ENCODE results near the gene PIK3AP1. TPM values are rescaled to one million over a fixed set of nuclear protein-coding genes. Genes with fewer than 3 reads are reported as not detected.
"Not testable (repeated sequence)": the region's sequence is repeated elsewhere in the genome, so short reads cannot be mapped to it uniquely, and the experiment has no call there.

The PIK3AP1 gene
- total RNA-seq, 4 donors from 2014 or later: 3.1 to 15.5 (median 5.5) TPM

GRCh38 chr10:96704563-96704962, 15.8 kb downstream of the PIK3AP1 start:
- H3K36me3 ChIP-seq: no peaks in the 10 kb centered on the region
- no peak overlapping the region for H3K4me3 ChIP-seq
- TF ChIP-seq POLR2A (IDR thresholded peaks at IDR 0.05) (no peak), POLR2AphosphoS5 (IDR thresholded peaks at IDR 0.05) (no peak), EP300 (IDR thresholded peaks at IDR 0.05) (no peak)
- TF ChIP-seq, protein P1, sequence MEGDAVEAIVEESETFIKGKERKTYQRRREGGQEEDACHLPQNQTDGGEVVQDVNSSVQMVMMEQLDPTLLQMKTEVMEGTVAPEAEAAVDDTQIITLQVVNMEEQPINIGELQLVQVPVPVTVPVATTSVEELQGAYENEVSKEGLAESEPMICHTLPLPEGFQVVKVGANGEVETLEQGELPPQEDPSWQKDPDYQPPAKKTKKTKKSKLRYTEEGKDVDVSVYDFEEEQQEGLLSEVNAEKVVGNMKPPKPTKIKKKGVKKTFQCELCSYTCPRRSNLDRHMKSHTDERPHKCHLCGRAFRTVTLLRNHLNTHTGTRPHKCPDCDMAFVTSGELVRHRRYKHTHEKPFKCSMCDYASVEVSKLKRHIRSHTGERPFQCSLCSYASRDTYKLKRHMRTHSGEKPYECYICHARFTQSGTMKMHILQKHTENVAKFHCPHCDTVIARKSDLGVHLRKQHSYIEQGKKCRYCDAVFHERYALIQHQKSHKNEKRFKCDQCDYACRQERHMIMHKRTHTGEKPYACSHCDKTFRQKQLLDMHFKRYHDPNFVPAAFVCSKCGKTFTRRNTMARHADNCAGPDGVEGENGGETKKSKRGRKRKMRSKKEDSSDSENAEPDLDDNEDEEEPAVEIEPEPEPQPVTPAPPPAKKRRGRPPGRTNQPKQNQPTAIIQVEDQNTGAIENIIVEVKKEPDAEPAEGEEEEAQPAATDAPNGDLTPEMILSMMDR (IDR thresholded peaks at IDR 0.05): no peak
- ATAC-seq: no peak
- 94% methylated on average over 4 of the region's 4 CpGs; no CpG with 5 or more reads in 1 of the 2 donors for WGBS, 2 donors (ENCODE audit: low coverage in 1 of 2)
- H3K9me3 ChIP-seq: no peaks in the 10 kb centered on the region
- no peaks in the 10 kb centered on the region for H3K4me1 ChIP-seq
- no peaks in the 10 kb centered on the region for H3K27me3 ChIP-seq
- H3K27ac ChIP-seq: no peak overlapping the region

GRCh38 chr10:96703358-96703757, 17.0 kb downstream of the PIK3AP1 start:
- no peak overlapping the region for H3K27ac ChIP-seq
- no peaks in the 10 kb centered on the region for H3K27me3 ChIP-seq
- H3K9me3 ChIP-seq: no peaks in the 10 kb centered on the region
- H3K36me3 ChIP-seq: no peaks in the 10 kb centered on the region
- 51 to 62% methylated on average over 4 of the region's 4 CpGs for whole genome bisulfite sequencing, 2 donors (ENCODE audit: low coverage in 1 of 2)
- no peak for ATAC-seq
- H3K4me1 ChIP-seq: no peaks in the 10 kb centered on the region
- TF ChIP-seq POLR2AphosphoS5 (IDR thresholded peaks at IDR 0.05): no peak
- TF ChIP-seq, protein P1 (IDR thresholded peaks at IDR 0.05): no peak
- no peak for TF ChIP-seq EP300 (IDR thresholded peaks at IDR 0.05)
- no peak for TF ChIP-seq POLR2A (IDR thresholded peaks at IDR 0.05)
- H3K4me3 ChIP-seq: no peak overlapping the region

DNA sequence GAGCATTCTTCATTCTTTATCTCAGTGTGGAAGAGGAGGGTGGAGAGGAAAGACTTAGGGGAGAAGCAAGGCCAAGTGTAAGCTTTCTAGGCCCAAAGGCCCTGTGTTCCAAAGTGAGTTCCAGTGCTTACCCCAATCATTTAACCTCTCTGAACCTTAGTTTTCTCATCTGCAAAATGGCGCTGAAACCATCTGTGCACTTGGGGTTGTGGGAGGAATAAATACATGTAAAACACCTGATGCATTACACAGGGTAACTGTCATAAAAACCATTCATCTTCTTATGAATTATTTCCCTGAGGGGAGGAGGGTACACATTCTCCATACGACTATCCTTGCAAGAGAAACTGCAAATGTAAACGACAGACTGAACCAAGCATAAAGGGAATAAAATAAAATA, 19.0 kb downstream of the PIK3AP1 start:
- no peak for ATAC-seq
- TF ChIP-seq POLR2AphosphoS5 (IDR thresholded peaks at IDR 0.05) (no peak), EP300 (IDR thresholded peaks at IDR 0.05) (no peak), POLR2A (IDR thresholded peaks at IDR 0.05) (no peak)
- TF ChIP-seq, protein P1 (IDR thresholded peaks at IDR 0.05): no peak
- no peaks in the 10 kb centered on the region for H3K27me3 ChIP-seq
- no peaks in the 10 kb centered on the region for H3K9me3 ChIP-seq
- H3K36me3 ChIP-seq: no peaks in the 10 kb centered on the region
- H3K27ac ChIP-seq: no peak overlapping the region
- no peaks in the 10 kb centered on the region for H3K4me1 ChIP-seq
- WGBS, 2 donors (ENCODE audit: low coverage in 1 of 2): 42% methylated on average over 3 of the region's 3 CpGs; no CpG with 5 or more reads in 1 of the 2 donors
- H3K4me3 ChIP-seq: no peak overlapping the region

- no peak overlapping the region for H3K4me3 ChIP-seq
- 86 to 95% methylated on average over 6 to 7 of the region's 13 CpGs for WGBS, 2 donors (ENCODE audit: low coverage in 1 of 2)
- no peak overlapping the region for H3K27ac ChIP-seq
- H3K27me3 ChIP-seq: no peaks in the 10 kb centered on the region
- ATAC-seq: no peak
- H3K9me3 ChIP-seq: no peaks in the 10 kb centered on the region
- H3K36me3 ChIP-seq: no peaks in the 10 kb centered on the region
- H3K4me1 ChIP-seq: no peaks in the 10 kb centered on the region
- TF ChIP-seq, protein P1 (IDR thresholded peaks at IDR 0.05): no peak
- no peak for TF ChIP-seq POLR2A (IDR thresholded peaks at IDR 0.05)
- no peak for TF ChIP-seq POLR2AphosphoS5 (IDR thresholded peaks at IDR 0.05)
- no peak for TF ChIP-seq EP300 (IDR thresholded peaks at IDR 0.05)
These were observed 19.8 kb downstream of the PIK3AP1 start for GRCh38 chr10:96700374-96701099.

GRCh38 chr10:96699613-96700012, 20.7 kb downstream of the PIK3AP1 start:
- H3K4me3 ChIP-seq: no peak overlapping the region
- H3K4me1 ChIP-seq: no peaks in the 10 kb centered on the region
- H3K27me3 ChIP-seq: no peaks in the 10 kb centered on the region
- H3K9me3 ChIP-seq: no peaks in the 10 kb centered on the region
- no peaks in the 10 kb centered on the region for H3K36me3 ChIP-seq
- no peak overlapping the region for H3K27ac ChIP-seq
- 75 to 80% methylated on average over 2 to 3 of the region's 3 CpGs for WGBS, 2 donors (ENCODE audit: low coverage in 1 of 2)
- TF ChIP-seq, protein P1 (IDR thresholded peaks at IDR 0.05): no peak
- ATAC-seq: no peak

DNA sequence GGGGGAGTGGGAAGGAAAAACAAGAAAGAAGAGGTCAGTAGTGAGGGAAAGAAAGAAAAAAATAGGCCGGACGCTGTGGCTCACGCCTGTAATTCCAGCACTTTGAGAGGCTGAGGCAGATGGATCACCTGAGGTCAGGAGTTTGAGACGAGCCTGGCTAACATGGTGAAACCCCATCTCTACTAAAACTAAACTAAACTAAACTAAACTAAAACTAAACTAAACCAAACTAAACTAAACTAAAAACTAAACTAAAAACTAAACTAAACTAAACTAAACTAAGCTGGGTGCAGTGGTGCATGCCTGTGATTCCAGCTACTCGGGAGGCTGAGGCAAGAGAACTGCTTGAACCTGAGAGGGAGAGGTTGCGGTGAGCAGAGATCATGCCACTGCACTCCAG, 22.0 kb downstream of the PIK3AP1 start:
- H3K27me3 ChIP-seq, H3K4me3 ChIP-seq, H3K27ac ChIP-seq, H3K9me3 ChIP-seq, H3K4me1 ChIP-seq, H3K36me3 ChIP-seq, ATAC-seq: not testable (repeated sequence)
- WGBS, 2 donors (ENCODE audit: low coverage in 1 of 2): 74 to 76% methylated on average over 6 of the region's 6 CpGs

All from gastroesophageal sphincter (tissue), 4 donors.